ENCODE data around the gene FANK1.

FANK1 gene

DNA sequence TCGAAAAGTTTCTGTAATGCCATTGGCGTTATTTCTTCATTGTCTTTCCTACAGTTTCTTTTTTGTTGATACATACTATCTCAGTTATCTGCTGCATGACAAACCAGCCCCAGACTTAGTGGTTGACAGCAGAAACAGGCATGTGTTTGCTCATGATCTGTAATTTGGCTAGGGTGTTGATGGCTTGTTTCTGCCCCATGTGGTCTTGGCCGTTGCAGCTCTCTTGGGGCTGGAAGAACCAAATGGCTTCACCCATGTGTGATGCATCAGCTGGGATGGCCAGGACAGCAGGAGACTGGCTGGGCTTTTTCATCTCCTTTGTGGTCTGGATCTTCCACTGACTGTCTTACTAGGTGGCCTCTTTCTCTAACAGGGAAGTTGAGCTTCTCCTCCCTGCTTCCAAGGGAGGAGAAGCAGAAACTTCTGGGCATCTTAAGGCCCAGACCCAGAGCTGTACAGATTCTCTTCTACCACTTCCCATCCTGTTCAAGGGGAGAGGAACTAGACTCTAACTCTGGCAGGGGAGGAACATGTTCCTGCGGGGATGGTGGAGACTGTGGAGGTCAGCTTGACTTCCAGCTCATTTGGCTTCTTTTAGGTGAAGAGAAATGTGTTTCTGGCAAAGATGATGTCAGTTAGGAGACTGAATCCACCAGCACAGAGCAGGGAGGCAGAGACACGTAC, 89.3 kb downstream of the FANK1 start:
- no peak for DNase-seq (ENCODE audit: low spot score)

DNA sequence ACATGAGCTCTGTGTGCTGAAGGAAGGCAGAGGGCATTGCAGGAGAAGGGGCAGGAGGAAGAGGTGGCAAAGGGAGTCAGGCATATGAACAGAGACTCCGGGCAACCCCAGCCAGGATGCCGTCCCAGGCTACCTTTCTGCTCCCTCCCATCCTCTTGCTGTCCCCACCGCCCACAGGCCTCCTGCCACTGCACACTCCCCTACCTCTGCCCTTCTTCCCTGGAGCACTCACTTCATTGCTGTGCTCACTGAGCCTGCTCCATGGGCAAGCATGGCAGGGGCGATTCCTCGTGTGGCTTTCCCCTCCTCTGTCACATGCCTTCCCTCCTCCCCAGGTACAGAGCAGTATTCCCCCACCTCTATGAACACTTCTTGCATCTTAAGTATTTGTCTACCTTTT, 93.4 kb downstream of the FANK1 start:
- no peak for DNase-seq (ENCODE audit: low spot score)

DNA sequence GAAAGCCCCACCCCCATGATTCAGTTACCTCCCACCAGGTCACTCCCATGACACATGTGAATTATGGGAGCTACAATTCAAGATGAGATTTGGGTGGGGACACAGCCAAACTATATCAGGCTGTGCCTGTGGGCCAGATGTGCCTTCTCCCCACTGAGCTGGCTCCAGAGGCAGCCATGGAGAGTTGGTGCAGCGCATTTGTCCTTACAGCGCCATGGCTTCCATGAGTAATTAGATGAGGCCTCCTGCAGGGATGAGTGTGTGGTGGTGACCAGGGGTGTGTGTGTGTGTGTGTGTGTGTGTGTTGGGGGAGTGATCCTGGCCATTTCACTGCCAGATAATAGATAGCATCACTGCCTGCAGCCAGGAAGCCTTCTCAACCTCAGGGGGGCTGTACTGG, 94.6 kb downstream of the FANK1 start:
- DNase-seq (ENCODE audit: low spot score): no peak

DNA sequence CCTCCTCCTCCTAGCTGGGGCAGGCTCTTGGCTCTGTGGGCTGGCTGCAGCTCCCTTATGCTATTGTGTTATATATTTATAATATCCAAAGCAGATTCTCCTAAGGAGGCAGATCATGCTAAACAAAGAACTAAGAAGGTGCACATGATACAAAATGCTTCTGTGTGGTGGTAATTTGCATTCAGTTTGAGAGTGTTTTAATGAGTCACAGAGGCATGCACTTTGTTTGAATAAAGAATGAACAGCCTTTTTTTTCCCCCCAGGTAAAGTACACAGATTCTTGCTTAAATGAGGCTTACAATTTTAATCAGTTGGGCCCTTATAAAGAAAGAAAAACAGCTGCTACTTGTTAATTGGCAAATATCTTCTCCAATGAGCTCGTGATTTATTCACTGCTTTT, 95.0 kb downstream of the FANK1 start:
- no peak for DNase-seq (ENCODE audit: low spot score)

DNA sequence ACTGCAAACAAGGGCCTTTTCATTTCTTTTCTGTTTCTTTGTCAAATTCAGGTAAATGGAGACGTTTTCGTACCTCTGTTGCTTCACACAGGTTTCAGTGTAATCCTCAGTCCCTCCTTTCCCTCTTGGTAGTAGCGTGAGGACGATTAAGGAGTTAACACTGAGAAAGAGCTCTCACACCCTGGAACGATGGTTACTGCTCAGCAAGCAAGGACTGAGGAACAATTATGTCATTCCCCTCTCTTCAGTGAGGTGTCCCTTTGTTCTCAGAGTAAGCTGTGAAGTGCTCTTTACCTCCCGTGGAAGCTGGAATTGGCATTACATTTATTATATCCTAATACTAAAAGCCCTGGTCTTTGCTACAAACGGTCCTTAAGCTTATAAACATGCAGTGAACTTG, 95.9 kb downstream of the FANK1 start:
- DNase-seq (ENCODE audit: low spot score): no peak

DNA sequence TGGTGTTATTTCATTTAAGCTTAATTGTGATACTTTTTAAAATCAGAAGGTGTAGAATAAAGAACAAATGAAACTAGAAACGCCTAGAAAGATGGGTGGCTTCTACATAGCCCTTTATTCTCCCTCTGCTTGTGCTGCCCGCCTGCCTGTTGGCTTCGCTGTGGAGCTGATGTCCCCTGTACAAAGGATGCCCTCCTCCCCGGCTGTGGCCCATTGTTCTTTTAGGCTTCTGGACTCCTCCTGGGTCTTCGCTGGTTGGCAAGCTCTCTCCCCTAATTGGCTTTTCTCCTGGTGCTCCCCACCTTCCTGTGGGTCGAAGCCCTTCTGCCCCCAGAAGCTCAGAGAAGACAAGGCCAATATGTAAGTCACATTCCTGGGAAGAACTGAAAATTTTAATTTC, 98.2 kb downstream of the FANK1 start:
- DNase-seq (ENCODE audit: low spot score): no peak

DNA sequence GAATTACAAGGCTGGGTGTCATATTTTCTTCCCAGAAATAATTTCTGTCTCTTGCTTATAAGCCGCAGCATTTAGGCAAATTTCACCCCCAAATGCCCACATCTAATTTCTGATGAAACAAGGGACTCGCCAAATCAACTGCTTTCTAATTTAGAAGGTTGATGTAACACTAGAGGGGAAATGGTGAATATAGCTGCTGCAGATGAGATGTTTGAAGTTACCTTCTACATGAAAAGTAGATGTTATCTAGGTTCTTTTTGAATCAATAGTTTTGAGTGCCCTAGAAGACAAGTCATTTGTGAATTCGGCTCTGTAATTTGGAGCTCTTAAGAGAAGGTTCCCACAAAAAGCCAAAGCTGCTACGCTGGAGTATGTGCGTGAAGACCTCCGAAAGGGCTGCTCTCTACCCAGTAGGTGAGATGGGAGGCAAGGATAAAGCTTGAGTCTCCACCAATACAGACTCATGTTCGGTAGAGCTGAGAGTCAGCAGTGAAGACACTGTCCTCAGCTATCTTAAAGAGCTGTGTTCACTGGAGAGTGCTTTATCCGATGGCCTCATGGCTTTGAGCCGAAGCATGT, 99.5 kb downstream of the FANK1 start:
- DNase-seq (ENCODE audit: low spot score): no peak

DNA sequence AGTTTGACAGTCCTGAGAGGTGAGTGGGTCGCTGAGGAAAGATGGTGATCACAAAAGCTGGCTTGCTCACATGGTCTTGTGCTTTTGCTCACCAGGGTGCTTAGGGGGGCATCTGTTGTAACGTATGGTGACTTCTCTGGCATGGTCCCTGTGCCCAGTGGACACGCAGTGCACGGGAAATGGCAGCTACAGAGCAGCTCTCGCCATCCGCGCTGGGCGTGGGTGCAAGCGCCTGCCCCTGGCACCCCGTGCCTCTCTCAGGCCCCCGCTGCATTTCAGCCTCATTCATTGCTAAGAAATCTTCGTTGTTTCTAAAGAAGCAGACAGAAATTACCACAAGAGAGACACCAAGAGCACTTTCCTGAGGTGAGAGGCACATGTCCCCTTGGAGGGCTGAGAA, 101.2 kb downstream of the FANK1 start:
- DNase-seq (ENCODE audit: low spot score): no peak

DNA sequence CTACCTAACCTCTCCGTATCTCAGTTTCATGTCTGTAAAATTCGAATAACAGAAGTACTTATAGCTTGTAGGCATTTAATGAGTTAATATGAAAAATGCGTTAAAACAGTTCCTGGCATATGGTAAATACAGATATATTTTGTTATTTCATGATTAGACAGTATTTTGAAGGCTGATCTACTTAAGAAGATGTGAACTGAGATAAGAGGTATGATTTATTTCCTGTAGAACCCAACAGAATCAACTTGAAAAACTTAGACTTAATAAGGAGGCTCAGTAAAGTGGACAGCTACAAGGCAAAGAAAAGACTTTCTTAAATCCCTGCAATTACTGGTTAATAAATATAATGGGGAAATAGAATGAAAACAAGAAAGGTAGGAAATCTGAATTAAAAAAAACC, 103.3 kb downstream of the FANK1 start:
- no peak for DNase-seq (ENCODE audit: low spot score)

DNA sequence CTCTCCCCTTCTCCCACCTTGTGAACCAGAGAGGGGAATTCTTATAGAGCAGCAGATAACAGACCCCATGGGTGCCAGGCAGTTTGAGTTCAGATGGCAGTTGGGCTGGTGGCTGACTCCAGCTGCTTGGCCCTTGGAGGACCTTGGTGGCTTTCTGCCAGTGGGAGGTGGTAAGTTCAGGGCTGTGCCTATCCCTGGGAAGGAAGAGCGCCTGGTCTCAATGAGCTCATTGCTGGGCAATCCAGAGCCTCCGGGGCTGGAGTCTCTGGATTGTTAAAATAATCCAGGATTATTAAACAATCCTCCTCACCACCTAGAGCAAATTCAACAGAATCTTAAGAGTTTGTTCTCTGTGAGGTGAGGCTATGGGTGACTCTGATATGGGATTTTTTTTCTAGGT, 105.2 kb downstream of the FANK1 start:
- DNase-seq (ENCODE audit: low spot score): no peak

DNA sequence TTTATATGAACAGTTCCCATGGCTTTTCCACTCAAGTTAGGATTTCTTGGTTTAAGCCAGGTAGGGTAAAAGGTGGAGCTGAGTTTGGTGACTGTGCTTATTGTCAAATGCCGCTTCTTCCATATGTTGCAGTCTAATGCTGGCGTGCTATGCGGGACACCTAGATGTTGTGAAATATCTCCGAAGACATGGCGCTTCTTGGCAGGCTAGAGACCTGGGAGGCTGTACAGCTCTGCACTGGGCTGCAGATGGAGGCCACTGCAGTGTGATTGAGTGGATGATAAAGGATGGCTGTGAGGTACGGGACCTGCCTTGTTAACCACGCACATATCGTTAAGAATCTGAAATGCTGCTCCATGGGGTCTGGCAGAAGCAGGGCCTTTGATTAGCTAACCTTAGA, 108.4 kb downstream of the FANK1 start:
- no peak for DNase-seq (ENCODE audit: low spot score)

DNA sequence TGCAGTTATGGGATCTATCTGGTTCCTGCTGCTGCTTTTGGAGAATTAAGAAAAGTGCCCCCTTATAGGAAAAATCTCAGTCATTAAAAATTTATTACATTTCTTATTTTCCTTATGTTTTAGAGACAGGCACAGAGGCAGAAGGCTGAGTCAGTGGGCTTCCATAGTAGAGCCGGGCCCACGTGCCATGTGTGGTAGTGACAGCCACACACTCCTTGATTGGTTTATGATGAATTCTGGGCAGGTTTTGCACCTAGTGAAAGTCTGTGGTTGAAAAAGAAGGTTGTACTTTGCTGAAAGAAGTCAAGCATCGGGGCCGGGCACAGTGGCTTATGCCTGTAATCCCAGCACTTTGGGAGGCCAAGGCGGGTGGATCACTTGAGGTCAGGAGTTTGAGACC, 109.9 kb downstream of the FANK1 start:
- no peak for DNase-seq (ENCODE audit: low spot score)

DNA sequence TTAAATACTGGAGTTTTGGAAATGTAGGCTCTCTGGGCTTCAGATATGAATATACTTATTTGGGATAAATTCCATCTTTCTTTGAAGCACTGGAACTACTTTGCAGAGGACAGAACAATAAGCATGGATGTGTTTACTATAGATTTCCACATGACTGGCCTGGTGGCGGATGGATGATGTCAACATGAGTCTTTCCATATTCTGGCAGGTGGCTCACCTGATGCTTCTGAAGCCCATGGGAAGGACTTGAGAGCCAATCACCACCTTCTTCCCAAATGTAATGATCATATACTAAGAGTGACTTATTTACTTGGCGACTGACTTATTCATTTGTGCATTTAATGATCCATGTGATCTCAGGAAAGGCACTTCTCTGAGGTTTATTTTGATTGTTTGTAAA, 110.5 kb downstream of the FANK1 start:
- DNase-seq (ENCODE audit: low spot score): no peak

DNA sequence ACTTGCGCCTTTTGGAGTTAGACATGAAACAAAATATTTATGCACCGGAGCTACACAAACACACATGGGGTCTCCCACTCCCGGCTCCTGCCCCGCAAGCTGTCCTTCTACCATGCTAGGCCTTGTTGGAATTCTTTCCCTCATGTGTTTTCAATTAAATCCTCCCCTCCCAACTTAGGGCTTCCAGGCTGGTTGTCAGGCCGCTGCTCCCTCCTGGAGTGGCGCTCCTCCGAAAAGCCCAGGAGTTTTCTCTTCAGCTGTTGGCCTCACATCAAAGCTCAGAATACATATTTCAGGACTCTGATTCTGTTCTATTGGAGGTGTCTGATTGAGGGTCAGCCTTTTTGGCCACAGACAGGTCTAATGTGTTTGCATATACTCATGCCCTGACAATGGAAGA, 113.3 kb downstream of the FANK1 start:
- no peak for DNase-seq (ENCODE audit: low spot score)

DNA sequence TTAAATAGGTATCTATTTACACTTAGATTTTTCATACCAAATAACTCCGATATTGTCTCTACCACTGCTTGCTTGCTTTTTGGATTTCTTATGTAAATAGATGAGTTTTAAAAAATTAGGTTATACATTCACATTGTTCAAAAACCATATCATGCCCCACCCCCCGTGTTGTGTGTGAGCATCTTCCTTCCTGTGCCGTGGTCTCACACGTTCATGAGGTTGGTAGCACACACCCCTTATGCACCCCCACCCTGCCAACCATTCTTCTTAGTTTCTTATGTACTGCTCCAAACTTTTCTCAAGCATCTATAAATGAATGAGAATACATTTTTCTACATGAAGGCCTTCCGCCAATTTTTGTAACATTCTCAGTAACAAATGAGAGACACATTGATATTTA, 115.6 kb downstream of the FANK1 start:
- DNase-seq (ENCODE audit: low spot score): no peak

DNA sequence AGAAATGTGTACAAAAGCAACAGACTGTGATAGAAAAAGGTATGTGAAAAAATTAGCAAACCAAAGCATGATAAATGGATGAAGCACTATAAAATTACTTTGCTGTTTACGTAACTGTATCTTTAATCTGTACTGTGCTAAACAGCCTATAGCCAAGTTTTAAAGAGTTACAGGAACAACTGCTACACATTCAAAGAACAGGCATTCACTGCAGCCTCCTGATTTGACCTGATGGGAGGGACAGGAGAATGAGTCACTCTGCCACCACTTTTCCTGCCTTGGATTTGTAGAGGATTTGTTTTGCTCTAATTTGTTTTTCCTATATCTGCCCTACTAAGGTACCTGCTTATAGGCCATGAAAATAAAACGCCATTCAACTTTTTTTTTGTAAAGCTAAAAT, 116.1 kb downstream of the FANK1 start:
- DNase-seq (ENCODE audit: low spot score): no peak

DNA sequence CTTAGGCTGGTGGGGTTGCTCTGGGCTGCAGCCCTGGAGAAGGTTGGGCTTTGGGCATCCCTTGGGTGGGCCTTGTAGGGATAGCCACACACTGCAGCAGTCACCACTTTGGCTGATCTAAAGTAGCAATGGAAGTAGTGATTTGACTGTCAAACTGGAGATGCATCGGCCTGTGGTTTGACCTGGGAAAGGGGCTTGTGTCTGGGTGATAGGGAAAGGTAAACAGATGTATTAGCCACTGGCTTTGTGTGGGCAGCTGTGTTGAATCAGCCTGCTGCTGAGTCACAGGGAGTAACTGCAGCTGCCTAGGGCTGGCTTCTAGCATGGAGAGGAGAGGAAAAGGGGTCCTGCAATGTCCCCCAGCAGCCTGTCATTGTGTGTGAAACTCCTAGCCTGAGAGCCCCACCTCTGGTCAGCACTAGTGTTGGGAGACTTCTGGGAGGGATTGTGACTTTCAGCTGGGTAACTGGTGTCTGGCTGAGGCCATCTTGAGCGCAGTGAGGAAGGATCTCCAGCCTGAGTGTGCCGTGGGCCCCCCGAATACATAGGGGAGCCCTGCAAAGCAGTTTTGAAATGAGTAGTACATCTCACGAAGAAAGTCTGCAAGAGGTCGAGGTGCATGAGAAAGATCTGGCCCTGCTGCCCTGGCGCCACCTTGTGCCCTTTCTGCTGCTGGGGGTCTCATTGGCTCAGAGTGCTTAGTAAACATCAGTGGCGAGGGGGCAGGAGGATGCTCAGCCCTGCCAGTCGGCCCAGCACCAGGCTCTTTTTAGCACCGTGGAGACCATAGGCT, 117.3 kb downstream of the FANK1 start:
- no peak for DNase-seq (ENCODE audit: low spot score)

DNA sequence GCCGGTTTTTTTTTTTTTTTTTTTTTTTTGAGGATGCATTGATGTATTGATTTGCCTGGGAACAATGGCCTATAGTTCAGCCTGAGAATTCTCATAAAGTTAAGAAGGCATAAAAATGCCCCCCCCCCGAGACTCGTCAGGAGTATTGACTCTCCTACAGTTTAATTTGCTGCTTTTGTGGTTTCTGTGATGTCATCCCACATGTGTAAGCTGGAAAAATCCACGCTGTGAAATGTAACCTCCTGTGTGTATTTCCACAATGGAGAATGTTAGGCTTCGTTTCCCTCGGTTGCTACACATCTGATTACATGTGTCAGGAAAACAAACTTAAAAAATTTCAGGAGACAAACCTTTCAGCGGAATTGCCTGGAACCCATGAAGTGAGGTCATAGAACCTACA, 117.9 kb downstream of the FANK1 start:
- DNase-seq (ENCODE audit: low spot score): no peak

DNA sequence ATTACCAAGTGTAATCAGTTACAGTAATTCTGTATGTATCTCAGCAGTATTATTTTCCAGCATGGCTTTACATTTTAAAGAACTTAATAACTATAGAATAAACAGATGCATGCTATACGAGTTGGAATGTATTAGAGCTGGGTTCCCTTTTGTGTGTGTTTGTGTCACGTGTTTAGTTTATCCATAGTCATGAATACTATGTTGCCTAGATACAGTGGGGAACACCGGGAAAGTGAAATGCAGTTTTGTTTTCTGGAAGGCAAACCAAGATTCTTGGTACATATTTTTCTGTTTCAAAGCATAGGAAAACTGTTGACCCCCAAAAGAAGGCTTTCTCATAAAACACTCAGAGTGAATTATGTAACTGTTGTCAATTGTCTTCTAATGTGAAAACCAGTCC, 119.0 kb downstream of the FANK1 start:
- DNase-seq (ENCODE audit: low spot score): no peak

DNA sequence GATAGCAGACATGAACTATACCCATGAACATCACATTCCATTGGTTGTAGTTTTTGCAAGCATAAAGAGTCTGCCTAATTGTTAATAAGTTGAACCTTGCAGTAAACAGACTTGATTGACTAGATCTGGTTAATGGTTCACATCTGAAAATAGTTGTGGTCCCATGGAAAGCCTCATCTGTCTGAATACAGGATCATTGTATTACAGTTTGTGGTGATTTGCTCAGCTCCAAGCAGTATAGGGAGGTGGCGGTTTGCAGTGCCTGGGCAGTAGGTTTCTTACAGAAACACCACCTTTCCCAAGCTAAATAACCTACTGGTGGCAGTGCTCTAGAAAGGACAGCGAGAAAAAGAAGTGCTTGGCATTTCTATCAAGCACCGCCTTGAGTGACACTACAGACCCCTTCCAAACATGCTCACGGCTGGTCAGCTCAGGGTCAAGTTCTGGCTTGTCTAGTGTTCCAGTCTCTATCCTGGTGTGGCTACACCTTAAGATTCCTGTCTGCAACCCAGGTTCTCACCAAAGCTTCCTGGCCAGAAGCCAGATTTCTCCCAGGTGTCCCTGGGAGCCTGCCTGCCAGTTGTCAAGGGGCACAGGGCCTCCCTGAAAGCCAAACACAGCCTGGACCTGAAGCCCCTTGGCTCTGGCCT, 119.9 kb downstream of the FANK1 start:
- no peak for DNase-seq (ENCODE audit: low spot score)

DNA sequence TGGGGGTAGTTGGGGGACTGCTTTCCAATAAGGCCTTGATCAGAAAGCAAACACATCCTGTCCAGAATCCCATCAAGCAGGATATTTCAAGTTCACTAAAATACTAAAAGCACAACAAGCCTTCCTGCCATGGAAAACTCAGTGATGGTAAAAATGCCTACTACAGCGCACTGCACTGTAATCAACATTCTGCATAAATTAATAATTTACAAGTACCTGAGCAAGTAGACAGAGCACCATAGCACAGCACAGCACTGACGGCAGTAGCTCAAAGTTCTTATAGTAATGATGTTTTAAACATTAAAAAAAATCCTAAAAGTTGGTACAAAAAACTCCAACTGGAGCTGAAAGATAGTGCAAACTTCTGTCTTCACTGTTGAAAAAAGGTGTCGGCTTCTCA, 120.5 kb downstream of the FANK1 start:
- no peak for DNase-seq (ENCODE audit: low spot score)

DNA sequence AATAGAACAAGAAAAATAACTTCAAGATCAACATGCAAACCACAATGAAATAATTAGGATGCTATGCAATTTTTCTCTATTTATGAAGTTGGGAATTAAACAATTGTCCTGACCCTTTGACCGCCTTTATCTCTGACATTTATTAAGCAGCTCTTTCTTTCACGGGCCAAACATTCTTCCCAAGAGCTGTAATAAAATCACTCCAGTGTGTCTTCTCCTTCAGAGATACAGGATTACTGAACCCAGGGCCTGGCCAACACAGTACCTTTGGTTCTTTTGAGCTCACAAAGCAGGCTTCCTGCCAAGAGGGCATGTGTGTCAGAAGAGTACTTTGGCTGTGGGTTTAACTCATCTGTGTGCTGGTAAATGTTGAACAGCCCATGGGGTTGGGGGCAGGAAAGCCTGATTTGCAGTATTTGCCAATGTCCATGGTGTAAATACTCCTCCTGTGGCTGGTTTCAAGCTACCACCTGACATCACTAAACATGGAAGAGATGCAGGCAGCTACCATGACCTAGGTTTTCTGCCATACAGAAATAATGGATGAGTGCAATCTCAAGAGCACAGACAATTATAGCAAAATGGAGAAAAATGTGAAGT, 121.7 kb downstream of the FANK1 start:
- no peak for DNase-seq (ENCODE audit: low spot score)

Data from HuH-7.5 (cell line).